NCI-H128 (cell line): ENCODE data around the gene CCDC9B.

Experiments used
- DNase-seq: peaks from one replicate; lab custom pipeline; 2025; ENCODE audit not compliant: unreplicated experiment; lab: John Stamatoyannopoulos, UW

Gene CCDC9B

GRCh38 chr15:40345867-40346578 is 5.3 kb upstream of the CCDC9B start:
- DNase-seq, result no peak

GRCh38 chr15:40345225-40345866 is 4.6 kb upstream of the CCDC9B start:
- DNase-seq, result no peak

GRCh38 chr15:40344631-40345120 is 3.9 kb upstream of the CCDC9B start:
- DNase-seq, result no peak

- DNase-seq, result no peak
Observed at GRCh38 chr15:40344217-40344616, 3.5 kb upstream of the CCDC9B start.

GRCh38 chr15:40343512-40343911 is 2.8 kb upstream of the CCDC9B start:
- no peak for DNase-seq

- no peak for DNase-seq
Observed at GRCh38 chr15:40342416-40343320, 1.9 kb upstream of the CCDC9B start.

- no peak for DNase-seq
Observed at GRCh38 chr15:40340038-40340739, 550 bp downstream of the CCDC9B start.

- DNase-seq, result no peak
Observed at GRCh38 chr15:40339621-40339945, 1.2 kb downstream of the CCDC9B start.

GRCh38 chr15:40338921-40339620 is 1.7 kb downstream of the CCDC9B start:
- no peak for DNase-seq

- peak; percentile 43 for DNase-seq
Observed at GRCh38 chr15:40338041-40338657, 2.6 kb downstream of the CCDC9B start.

GRCh38 chr15:40337597-40337996 is 3.1 kb downstream of the CCDC9B start:
- no peak for DNase-seq

GRCh38 chr15:40336744-40337122 is 4.0 kb downstream of the CCDC9B start:
- no peak for DNase-seq

GRCh38 chr15:40335938-40336743 is 4.6 kb downstream of the CCDC9B start:
- no peak for DNase-seq

- no peak for DNase-seq
Observed at GRCh38 chr15:40334941-40335795, 5.6 kb downstream of the CCDC9B start.

- DNase-seq, result no peak
Observed at GRCh38 chr15:40334541-40334940, 6.2 kb downstream of the CCDC9B start.

- no peak for DNase-seq
Observed at GRCh38 chr15:40333922-40334492, 6.7 kb downstream of the CCDC9B start.

- DNase-seq, result no peak
Observed at GRCh38 chr15:40332113-40332781, 8.5 kb downstream of the CCDC9B start.
